Activated naive CD4-positive, alpha-beta T cell treated with anti-CD3 and anti-CD28 coated beads, Interleukin-2, amount 10 ng/mL, durations not matched to agents 7 days and 5 days (primary cell): ENCODE measurements around the gene INIP.
"Not testable (repeated sequence)": the region's sequence is repeated elsewhere in the genome, so short reads cannot be mapped to it uniquely, and the experiment has no call there.

Experiments used
- CTCF ChIA-PET: fragments of 350-600 bp; sonication (Branson Sonifier 250); formaldehyde crosslinking; loops from one replicate; lab custom pipeline; 2021; ENCODE audit warnings: antibody characterized with exemption; lab: Charles Lee
- DNase-seq: peaks from one replicate; pipeline ENCODE4 v3.0.0-alpha.2; 2020
- H3K27ac Mint-ChIP-seq: one replicate; pipeline ENCODE4 v1.8.0; 2021; ENCODE audit warnings: mild to moderate bottlenecking, moderate library complexity, mixed read lengths
- H3K27me3 Mint-ChIP-seq: one replicate; pipeline ENCODE4 v1.8.0; 2021; ENCODE audit warnings: mild to moderate bottlenecking, mixed read lengths
- H3K36me3 Mint-ChIP-seq: one replicate; pipeline ENCODE4 v1.8.0; 2021; ENCODE audit warnings: mixed read lengths
- H3K4me1 Mint-ChIP-seq: one replicate; pipeline ENCODE4 v1.8.0; 2021; ENCODE audit warnings: mixed read lengths
- H3K4me3 Mint-ChIP-seq: one replicate; pipeline ENCODE4 v1.8.0; 2021; ENCODE audit warnings: mild to moderate bottlenecking, moderate library complexity, mixed read lengths
- H3K9me3 Mint-ChIP-seq: one replicate; pipeline ENCODE4 v1.8.0; 2021; ENCODE audit warnings: mixed read lengths

INIP gene

DNA sequence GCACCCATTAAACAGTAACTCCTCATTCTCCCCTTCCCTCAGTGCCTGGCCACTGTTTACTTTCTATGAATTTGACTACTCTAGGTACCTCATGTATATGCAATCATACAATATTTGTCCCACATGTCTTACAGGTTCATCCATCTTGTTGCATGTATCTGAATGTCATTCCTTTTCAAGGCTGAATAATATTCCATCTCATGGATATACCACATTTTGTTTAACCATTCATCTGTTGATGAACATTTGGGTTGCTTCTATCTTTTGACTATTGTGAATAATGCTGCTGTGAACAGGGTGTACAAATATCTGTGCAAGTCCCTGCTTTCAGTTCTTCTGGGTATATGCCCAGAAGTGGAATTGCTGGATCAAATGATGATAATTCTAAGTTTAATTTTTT is 40.9 kb downstream of the INIP start:
- no peak overlapping the region for H3K27ac Mint-ChIP-seq
- H3K36me3 Mint-ChIP-seq = no peaks in the 10 kb centered on the region
- H3K4me1 Mint-ChIP-seq = peaks cover 10% of the 10 kb centered on the region
- peaks cover 20% of the 10 kb centered on the region for H3K9me3 Mint-ChIP-seq
- DNase-seq = no peak
- H3K4me3 Mint-ChIP-seq = no peak overlapping the region
- peaks cover 3% of the 10 kb centered on the region for H3K27me3 Mint-ChIP-seq
- CTCF ChIA-PET = no interaction called here

DNA sequence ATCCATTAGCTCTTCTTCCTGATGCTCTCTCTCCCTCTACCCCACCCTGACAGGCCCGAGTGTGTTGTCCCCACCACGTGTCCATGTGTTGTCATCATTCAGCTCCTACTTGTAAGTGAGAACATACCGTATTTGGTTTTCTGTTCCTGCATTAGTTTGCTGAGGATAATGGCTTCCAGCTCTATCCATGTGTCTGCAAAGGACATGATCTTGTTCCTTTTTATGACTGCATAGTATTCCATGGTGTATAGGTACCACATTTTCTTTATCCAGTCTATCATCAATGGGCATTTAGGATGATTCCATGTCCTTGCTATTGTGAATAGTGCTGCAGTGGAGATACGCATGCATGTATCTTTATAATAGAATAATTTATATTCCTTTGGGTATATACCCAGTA is 44.7 kb downstream of the INIP start:
- not testable (repeated sequence) for DNase-seq, H3K9me3 Mint-ChIP-seq, H3K27me3 Mint-ChIP-seq, H3K27ac Mint-ChIP-seq, H3K36me3 Mint-ChIP-seq, H3K4me1 Mint-ChIP-seq, H3K4me3 Mint-ChIP-seq
- CTCF ChIA-PET = interaction anchor here (1.2 kb wide), 1 partner anchor 9 kb away, joined by 5 read pairs; no protein-coding TSS in a partner anchor

DNA sequence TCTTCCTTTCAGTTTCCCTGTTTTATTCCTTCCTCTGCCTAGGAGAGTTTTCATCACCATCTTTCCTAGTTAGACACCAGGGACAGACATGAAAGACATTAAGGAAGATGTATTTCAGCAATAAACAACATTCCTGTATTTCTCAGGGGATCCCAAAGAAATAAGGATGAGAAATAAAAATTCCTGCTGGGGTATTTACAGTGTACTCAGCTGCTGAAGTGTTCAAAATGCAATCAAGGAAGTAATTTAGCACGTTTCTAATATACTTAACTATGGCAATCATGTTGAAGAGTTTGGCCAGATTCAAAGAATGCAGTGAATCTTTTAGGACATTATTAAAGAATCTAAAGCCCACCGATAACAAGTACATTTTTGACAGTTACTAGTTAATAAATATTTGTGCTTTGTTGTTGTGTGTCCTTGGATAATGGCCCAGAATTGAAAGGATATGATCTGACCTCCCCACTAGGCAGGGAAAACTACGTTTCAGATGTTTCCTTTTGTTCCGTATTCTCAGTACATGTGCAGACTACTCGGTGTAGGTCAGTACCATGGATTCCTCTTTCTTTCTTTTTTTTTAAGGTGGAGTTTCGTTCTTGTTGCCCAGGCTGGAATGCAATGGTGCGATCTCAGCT is 46.8 kb downstream of the INIP start:
- Mint-ChIP-seq H3K4me1 (no peaks in the 10 kb centered on the region), H3K4me3 (no peak overlapping the region), H3K36me3 (no peaks in the 10 kb centered on the region), H3K9me3 (no peaks in the 10 kb centered on the region), H3K27ac (no peak overlapping the region), H3K27me3 (no peaks in the 10 kb centered on the region)
- DNase-seq = no peak
- CTCF ChIA-PET = no interaction called here

DNA sequence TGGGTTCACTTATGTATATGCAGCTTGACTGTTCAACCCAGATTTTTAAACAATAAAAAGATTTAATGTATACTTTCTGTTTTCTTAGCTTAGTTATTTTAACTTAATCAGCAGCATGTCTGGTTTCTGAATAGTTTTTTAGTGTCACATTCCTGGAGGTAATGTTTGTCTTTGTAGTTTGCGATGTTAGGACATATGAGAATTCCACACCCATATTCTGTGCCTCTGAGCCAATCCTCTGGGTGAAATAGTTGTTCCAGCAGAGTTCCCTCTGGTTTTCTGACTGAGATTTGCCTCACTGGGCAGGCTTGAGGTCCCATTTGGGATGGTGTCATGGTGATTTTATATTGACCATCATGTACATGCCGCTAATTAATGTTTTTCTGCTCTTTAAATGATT is 48.6 kb downstream of the INIP start:
- no peak for DNase-seq
- no peak overlapping the region for H3K4me3 Mint-ChIP-seq
- CTCF ChIA-PET = no interaction called here
- no peak overlapping the region for H3K27ac Mint-ChIP-seq
- H3K9me3 Mint-ChIP-seq = no peaks in the 10 kb centered on the region
- H3K4me1 Mint-ChIP-seq = no peaks in the 10 kb centered on the region
- H3K36me3 Mint-ChIP-seq = no peaks in the 10 kb centered on the region
- no peaks in the 10 kb centered on the region for H3K27me3 Mint-ChIP-seq

DNA sequence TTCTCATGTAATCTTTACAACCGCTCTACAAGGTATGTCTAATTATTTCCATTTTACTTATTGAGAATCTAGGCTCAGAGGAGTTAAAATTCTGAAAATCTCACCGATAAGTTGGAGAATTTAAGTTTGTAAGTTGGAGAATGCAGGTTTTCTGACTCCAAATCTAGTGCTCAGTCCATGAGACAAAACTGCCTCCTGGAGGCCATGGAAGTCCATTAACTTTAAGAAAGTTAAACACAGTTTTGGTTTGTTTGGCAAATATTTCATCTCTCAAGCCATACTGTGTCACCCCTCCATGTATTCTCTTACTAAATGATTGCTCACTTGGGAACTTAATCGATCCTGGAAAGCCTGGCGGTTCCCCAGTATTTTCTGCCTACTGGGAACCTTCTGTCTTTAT is 52.6 kb downstream of the INIP start:
- Mint-ChIP-seq H3K4me1 (no peaks in the 10 kb centered on the region), H3K27ac (no peak overlapping the region), H3K27me3 (no peaks in the 10 kb centered on the region), H3K4me3 (no peak overlapping the region), H3K36me3 (no peaks in the 10 kb centered on the region), H3K9me3 (no peaks in the 10 kb centered on the region)
- CTCF ChIA-PET = interaction anchor here (0.7 kb wide), 1 partner anchor 1980 kb away, joined by 3 read pairs; no protein-coding TSS in a partner anchor
- DNase-seq = no peak

DNA sequence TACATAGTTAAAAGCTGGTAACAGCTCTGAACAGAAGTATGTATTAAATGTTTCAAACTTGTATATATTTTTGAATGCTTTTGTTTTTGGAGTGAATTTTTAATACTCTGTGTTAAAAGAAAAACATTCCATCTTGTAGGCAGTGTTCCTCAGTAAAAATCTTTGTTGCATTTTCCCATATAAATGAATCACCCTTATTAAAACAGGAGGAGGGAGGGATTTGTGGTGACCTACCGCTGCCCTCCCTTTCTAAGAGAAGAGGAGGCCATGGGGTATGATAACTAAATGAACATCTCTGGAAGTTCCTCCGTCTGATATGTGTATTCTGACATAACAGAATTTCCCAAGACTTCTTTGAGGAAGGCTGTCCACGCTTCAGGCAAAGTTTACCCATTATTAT is 53.4 kb downstream of the INIP start:
- H3K36me3 Mint-ChIP-seq = no peaks in the 10 kb centered on the region
- no peaks in the 10 kb centered on the region for H3K27me3 Mint-ChIP-seq

DNA sequence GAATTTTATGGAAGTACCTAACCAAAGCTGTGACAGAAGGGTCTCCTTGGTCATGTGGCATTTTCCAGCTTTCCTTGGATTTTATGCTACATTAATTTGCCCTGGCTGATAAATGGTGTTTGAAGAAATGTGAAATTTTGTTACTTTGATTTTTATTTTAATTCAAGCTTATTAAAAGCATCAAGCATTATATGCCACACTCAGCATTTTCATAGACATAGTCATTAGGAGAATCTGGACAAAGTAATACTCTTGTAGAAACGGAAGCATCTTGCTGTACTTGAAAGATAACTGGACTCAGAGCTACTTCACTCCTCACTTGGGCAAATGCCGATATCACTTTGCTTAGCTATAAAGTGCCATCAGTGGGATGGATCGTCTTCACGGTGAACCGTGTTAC is 54.2 kb downstream of the INIP start:
- Mint-ChIP-seq H3K4me1 (no peaks in the 10 kb centered on the region), H3K27me3 (no peaks in the 10 kb centered on the region), H3K9me3 (no peaks in the 10 kb centered on the region), H3K4me3 (no peak overlapping the region), H3K36me3 (no peaks in the 10 kb centered on the region), H3K27ac (no peak overlapping the region)
- CTCF ChIA-PET = interaction anchor here (0.9 to 1.6 kb wide), 6 partner anchors 9 to 561 kb away, joined by 3 to 5 read pairs (median 3); no protein-coding TSS in a partner anchor
- DNase-seq = no peak

More for the DNA sequence above, 53.4 kb downstream of the INIP start:
- Mint-ChIP-seq H3K4me1 (no peaks in the 10 kb centered on the region), H3K9me3 (no peaks in the 10 kb centered on the region), H3K27ac (no peak overlapping the region), H3K4me3 (no peak overlapping the region)
- CTCF ChIA-PET = interaction anchor here (0.9 to 1.6 kb wide), 2 partner anchors 8 to 129 kb away, joined by 3 to 5 read pairs; no protein-coding TSS in a partner anchor
- DNase-seq = no peak

DNA sequence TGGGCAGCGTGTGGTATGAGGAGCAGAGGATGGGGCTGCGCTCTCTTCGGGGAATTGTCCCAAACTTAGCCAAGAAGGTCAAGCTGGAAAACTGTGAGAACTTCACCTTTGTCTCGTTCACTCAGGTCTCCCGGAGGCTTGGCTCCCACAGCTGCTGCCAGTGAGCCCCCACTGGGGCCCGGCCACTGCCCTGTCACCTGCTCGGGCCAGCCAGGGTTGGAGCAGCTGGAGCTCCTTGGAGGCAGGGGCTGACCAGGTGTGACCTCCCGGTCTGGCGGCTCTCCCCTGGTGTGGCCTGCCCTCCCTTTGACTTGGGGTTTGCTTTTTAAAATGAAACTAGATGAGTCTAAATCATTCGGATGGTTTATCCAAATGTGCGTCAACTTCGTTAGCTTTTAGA is 58.0 kb downstream of the INIP start:
- Mint-ChIP-seq H3K4me3 (no peak overlapping the region), H3K27ac (no peak overlapping the region), H3K9me3 (no peaks in the 10 kb centered on the region), H3K36me3 (no peaks in the 10 kb centered on the region), H3K4me1 (no peaks in the 10 kb centered on the region), H3K27me3 (no peaks in the 10 kb centered on the region)
- no peak for DNase-seq
- CTCF ChIA-PET = no interaction called here

DNA sequence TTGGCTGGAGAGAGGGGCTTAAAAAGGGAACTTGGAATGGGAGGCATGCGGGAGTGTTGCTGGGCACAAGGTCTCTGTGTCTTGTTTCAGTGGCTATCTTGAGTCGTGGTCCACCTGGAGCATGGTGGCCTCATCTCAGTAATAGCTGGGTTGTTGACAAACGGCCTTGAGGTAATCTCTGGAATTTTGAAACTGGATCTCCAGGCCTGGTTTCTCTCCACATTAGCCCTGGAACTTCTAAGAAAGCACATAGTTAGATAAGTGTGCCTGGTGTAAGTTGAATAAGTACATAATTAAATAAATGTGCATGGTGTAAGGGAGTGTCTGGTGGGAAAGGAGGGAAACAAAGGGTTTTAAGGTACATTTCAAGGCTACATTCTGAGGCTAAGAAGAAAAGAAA is 62.2 kb downstream of the INIP start:
- DNase-seq = no peak
- H3K36me3 Mint-ChIP-seq = no peaks in the 10 kb centered on the region
- CTCF ChIA-PET = no interaction called here
- H3K27me3 Mint-ChIP-seq = no peaks in the 10 kb centered on the region
- no peaks in the 10 kb centered on the region for H3K4me1 Mint-ChIP-seq
- no peak overlapping the region for H3K27ac Mint-ChIP-seq
- no peaks in the 10 kb centered on the region for H3K9me3 Mint-ChIP-seq
- no peak overlapping the region for H3K4me3 Mint-ChIP-seq

DNA sequence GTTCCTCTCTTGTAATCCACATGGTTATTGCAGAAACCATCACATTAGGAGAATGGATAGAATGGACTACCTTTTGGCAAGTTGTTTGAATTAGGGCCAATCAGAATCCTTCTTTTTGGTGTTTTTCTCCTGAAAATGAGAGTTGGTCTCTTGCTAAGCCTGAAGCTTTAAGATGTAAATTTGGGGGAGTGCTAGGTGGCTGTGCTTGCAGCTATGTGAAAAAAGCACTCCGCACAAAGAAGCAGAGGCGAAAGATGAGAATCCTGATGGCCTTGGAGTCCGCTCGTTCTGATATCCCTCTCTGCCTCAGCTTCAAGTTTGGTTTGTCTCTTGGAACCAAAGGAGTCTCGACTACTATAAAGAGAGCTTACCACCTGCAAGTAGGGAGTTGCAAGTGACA is 63.6 kb downstream of the INIP start:
- no peak overlapping the region for H3K4me3 Mint-ChIP-seq
- no peaks in the 10 kb centered on the region for H3K4me1 Mint-ChIP-seq
- no peak overlapping the region for H3K27ac Mint-ChIP-seq
- H3K9me3 Mint-ChIP-seq = no peaks in the 10 kb centered on the region
- no peaks in the 10 kb centered on the region for H3K27me3 Mint-ChIP-seq
- CTCF ChIA-PET = interaction anchor here (0.7 kb wide), 1 partner anchor 13 kb away, joined by 3 read pairs; no protein-coding TSS in a partner anchor
- no peak for DNase-seq
- H3K36me3 Mint-ChIP-seq = no peaks in the 10 kb centered on the region

DNA sequence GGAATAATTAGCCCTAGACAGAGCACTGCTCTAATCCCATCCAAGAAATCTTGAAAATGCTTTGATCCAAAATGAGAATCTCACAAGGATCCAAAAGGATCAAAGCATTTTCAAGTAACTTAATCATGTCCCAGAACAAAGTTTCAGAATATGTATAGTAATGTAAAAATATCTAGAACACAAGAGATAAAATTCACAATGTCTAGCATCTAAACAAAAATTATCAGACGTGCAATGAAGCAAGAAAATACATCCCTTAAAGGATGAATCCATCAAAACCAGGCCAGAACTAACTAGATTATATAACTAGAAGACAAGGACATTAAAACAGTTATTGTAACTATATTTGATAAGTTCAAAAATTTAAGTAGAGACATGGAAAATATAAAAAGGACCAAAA is 69.3 kb downstream of the INIP start:
- Mint-ChIP-seq H3K4me3 (no peak overlapping the region), H3K27me3 (no peaks in the 10 kb centered on the region), H3K36me3 (peaks cover 15% of the 10 kb centered on the region), H3K27ac (no peak overlapping the region), H3K9me3 (peaks cover 12% of the 10 kb centered on the region), H3K4me1 (no peaks in the 10 kb centered on the region)
- no peak for DNase-seq
- CTCF ChIA-PET = no interaction called here

DNA sequence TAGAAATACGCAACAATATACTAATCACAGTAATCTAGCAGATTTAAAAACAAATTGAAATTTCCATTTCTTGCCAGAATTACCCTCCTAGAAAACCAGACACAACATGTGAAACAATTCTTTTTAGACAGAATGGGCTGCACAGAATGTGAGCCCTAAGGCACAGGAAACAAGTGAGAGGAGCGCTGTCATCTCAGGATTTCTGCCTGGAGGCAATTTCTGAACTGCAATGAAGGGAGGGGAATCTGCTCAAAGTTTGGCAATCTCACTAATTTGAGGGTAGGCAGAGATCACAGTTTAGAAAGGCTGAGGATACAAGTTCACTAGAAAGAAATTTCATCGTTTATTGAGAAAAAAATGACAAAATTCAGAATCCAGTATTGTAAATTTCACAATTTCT is 70.3 kb downstream of the INIP start:
- no peak for DNase-seq
- peaks cover 15% of the 10 kb centered on the region for H3K36me3 Mint-ChIP-seq

DNA sequence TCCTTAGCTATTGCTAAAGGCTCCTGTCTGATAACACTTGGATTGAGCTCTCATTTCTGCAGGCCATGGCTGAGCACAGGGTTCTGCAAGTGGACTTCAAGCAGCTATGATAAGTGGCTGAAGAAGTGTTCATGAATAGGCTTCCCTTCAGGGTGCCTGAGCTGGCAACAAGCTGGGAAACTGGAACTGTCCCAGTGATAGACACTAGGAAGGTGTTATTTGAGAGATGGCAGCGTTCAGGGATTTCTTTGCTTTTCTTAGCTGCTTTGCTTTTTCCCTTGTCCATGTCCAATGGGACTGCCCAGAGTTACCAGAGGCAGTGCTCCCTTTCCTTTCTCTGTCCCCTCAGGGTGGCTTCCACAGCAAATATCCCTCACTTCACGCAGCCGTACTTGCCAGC is 75.8 kb downstream of the INIP start:
- no peak for DNase-seq
- Mint-ChIP-seq H3K4me3 (no peak overlapping the region), H3K4me1 (no peaks in the 10 kb centered on the region), H3K36me3 (peaks cover 8% of the 10 kb centered on the region), H3K9me3 (peaks cover 7% of the 10 kb centered on the region), H3K27me3 (no peaks in the 10 kb centered on the region), H3K27ac (peak overlapping the region; percentile 53)
- CTCF ChIA-PET = interaction anchor here (1.3 kb wide), 1 partner anchor 33 kb away, joined by 3 read pairs; no protein-coding TSS in a partner anchor

More for the DNA sequence above, 70.3 kb downstream of the INIP start:
- Mint-ChIP-seq H3K27me3 (no peaks in the 10 kb centered on the region), H3K27ac (no peak overlapping the region), H3K4me1 (no peaks in the 10 kb centered on the region), H3K4me3 (no peak overlapping the region), H3K9me3 (peaks cover 12% of the 10 kb centered on the region)
- CTCF ChIA-PET = no interaction called here

DNA sequence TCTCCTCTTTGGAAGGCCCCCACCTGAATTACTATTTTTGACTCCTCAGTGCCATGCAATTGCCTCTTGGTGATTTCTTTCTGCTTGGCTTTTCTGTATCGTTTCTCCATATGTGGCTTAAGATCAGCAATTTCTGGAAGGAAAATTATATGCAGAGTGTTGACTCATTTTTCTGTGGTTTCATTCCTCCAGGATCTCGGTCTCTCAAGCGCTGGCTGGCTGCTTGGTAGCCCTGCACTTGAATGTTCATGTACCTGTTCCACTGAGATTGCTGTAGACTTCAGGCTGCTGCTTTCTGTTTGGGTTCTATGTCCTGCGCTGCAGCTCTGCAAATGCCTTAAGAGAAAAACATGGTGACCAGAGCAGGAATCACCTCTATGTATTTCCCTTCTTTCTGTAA is 77.6 kb downstream of the INIP start:
- H3K36me3 Mint-ChIP-seq = peaks cover 3% of the 10 kb centered on the region
- no peaks in the 10 kb centered on the region for H3K27me3 Mint-ChIP-seq
- H3K4me3 Mint-ChIP-seq = no peak overlapping the region
- no peak overlapping the region for H3K27ac Mint-ChIP-seq
- CTCF ChIA-PET = no interaction called here
- no peak for DNase-seq
- no peaks in the 10 kb centered on the region for H3K4me1 Mint-ChIP-seq
- H3K9me3 Mint-ChIP-seq = peaks cover 7% of the 10 kb centered on the region
